MM.1S (cell line): ENCODE results near the gene MXRA7.
"Not testable (repeated sequence)": the region's sequence is repeated elsewhere in the genome, so short reads cannot be mapped to it uniquely, and the experiment has no call there.

ENCODE experiments used
- EZH2 ChIP-seq: fragments of 300-600 bp; sonication (generic); optimal IDR thresholded peaks from 2 replicates; pipeline ENCODE3; 2017; ENCODE audit warnings: low read depth, mild to moderate bottlenecking, antibody characterized with exemption, low read length, mixed read lengths
- EZH2phosphoT487 ChIP-seq: fragments of 300-600 bp; sonication (generic); IDR thresholded peaks from 2 replicates; pipeline ENCODE4 v1.6.1; 2018; ENCODE audit warnings: antibody characterized with exemption, low read length
- TF ChIP-seq, protein P1 (sequence below): fragments of 300-600 bp; sonication (generic); IDR thresholded peaks from 2 replicates; pipeline ENCODE4 v1.5.1; 2016; ENCODE audit warnings: antibody characterized with exemption, low read length, mixed read lengths

GRCh38 chr17:76731800-76732733 is 21.3 kb upstream of the MXRA7 start:
- not testable (repeated sequence) for TF ChIP-seq EZH2, EZH2phosphoT487
- TF ChIP-seq, protein P1, sequence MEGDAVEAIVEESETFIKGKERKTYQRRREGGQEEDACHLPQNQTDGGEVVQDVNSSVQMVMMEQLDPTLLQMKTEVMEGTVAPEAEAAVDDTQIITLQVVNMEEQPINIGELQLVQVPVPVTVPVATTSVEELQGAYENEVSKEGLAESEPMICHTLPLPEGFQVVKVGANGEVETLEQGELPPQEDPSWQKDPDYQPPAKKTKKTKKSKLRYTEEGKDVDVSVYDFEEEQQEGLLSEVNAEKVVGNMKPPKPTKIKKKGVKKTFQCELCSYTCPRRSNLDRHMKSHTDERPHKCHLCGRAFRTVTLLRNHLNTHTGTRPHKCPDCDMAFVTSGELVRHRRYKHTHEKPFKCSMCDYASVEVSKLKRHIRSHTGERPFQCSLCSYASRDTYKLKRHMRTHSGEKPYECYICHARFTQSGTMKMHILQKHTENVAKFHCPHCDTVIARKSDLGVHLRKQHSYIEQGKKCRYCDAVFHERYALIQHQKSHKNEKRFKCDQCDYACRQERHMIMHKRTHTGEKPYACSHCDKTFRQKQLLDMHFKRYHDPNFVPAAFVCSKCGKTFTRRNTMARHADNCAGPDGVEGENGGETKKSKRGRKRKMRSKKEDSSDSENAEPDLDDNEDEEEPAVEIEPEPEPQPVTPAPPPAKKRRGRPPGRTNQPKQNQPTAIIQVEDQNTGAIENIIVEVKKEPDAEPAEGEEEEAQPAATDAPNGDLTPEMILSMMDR, result not testable (repeated sequence)
